PC-9 (cell line): ENCODE measurements around the gene URB1.

Source experiments
- CTCF ChIP-seq: fragments of 200-600 bp; sonication (generic); conservative IDR thresholded peaks from 2 replicates; pipeline ENCODE4 v1.6.1; 2017; ENCODE audit warnings: mixed run types, antibody characterized with exemption, mild to moderate bottlenecking, moderate library complexity
- EZH2 ChIP-seq: fragments of 200-600 bp; sonication (generic); IDR thresholded peaks from 2 replicates; pipeline ENCODE4 v1.8.0; 2017; ENCODE audit warnings: antibody characterized with exemption, low read depth

- no peak for TF ChIP-seq CTCF
- no peak for TF ChIP-seq EZH2
Observed at GRCh38 chr21:32298148-32298559, 94.7 kb downstream of the URB1 start.
